ENCODE results near the gene PDCL2.
"Not testable (repeated sequence)": the region's sequence is repeated elsewhere in the genome, so short reads cannot be mapped to it uniquely, and the experiment has no call there.

Gene PDCL2

DNA sequence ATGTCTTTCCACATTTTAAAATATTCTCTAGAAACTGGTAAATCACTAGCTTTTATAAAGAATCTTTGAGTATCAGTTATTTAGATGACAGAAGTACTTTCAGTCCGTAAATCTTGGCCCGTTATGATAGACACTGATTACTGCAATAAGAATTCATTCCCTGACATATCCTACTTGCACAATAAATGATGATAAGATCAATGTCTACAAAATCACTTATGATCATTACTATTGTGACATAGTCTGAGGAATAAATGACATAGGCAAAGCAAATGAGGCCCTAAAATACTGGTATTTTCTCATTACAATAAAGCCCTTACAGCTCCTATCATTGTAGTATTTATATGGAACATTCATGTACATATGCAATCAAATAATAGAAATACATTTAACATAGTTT lies 6.6 kb upstream of the PDCL2 start:
- DNase-seq (ENCODE audit: low read depth in 1 of 2, low spot score in 1 of 2): no peak

GRCh38 chr4:55588160-55588559 lies 3.9 kb downstream of the PDCL2 start:
- DNase-seq (ENCODE audit: low read depth in 1 of 2, low spot score in 1 of 2): no peak

DNA sequence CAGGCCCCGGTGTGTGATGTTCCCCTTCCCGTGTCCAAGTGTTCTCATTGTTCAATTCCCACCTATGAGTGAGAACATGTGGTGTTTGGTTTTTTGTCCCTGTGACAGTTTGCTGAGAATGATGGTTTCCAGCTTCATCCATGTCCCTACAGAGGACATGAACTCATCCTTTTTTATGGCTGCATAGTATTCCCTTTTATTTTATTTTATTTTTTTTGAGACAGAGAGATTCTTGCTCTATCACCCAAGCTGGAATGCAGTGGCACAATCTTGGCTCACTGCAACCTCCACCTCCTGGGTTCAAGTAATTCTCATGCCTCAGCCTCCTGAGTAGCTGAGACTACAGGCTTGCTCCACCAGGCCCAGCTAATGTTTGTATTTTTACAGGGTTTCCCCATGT lies 9.3 kb downstream of the PDCL2 start:
- DNase-seq (ENCODE audit: low read depth in 1 of 2, low spot score in 1 of 2): not testable (repeated sequence)

GRCh38 chr4:55578341-55579010 lies 13.6 kb downstream of the PDCL2 start:
- DNase-seq (ENCODE audit: low read depth in 1 of 2, low spot score in 1 of 2): no peak

- DNase-seq (ENCODE audit: low read depth in 1 of 2, low spot score in 1 of 2): no peak
These were observed 16.5 kb downstream of the PDCL2 start for GRCh38 chr4:55575513-55575912.

- no peak for DNase-seq (ENCODE audit: low read depth in 1 of 2, low spot score in 1 of 2)
These were observed 17.8 kb downstream of the PDCL2 start for GRCh38 chr4:55574252-55574651.

DNA sequence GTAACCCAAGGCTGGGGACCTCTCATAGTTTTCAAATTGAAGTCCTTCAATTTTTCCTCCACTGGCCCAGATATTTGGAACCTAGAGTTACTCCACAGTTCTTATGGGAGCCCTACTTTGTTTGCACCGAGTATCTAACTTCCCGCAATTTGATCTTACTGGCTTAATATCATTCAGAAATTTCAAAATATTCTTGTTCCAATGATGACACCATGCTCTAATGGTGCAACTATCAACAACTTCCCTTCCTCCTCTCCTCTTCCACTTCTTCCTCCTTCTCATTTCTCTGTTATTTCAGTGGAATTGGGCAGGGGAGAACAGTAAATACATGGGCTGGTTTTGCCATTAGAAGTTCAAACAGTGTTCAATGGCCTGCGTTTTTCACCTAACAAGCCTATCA lies 20.2 kb downstream of the PDCL2 start:
- no peak for DNase-seq (ENCODE audit: low read depth in 1 of 2, low spot score in 1 of 2)

- no peak for DNase-seq (ENCODE audit: low read depth in 1 of 2, low spot score in 1 of 2)
These were observed 23.0 kb downstream of the PDCL2 start for GRCh38 chr4:55568905-55569504.

GRCh38 chr4:55561889-55562288 lies 30.2 kb downstream of the PDCL2 start:
- no peak for DNase-seq (ENCODE audit: low read depth in 1 of 2, low spot score in 1 of 2)

DNA sequence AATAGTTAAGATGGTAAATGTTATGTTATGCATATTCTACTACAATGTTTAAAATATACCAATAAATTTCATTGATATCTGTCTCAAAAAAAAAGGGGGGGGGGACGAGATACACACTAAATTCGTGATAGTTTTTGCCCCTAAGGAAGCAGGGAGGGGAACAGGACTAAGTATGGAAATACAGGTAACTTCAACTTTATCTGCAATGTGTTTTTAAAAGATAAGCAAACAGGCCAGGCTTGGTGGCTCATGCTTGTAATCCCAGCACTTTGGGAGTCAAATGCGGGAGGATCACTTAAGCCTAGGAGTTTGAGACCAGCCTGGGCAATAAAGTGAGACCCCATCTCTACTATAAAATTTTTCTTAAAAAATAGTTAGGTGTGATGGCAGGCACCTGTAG lies 31.9 kb downstream of the PDCL2 start:
- DNase-seq (ENCODE audit: low read depth in 1 of 2, low spot score in 1 of 2): no peak

GRCh38 chr4:55554453-55555030 lies 37.5 kb downstream of the PDCL2 start:
- DNase-seq (ENCODE audit: low read depth in 1 of 2, low spot score in 1 of 2): no peak

GRCh38 chr4:55553441-55554201 lies 38.4 kb downstream of the PDCL2 start:
- DNase-seq (ENCODE audit: low read depth in 1 of 2, low spot score in 1 of 2): no peak

DNA sequence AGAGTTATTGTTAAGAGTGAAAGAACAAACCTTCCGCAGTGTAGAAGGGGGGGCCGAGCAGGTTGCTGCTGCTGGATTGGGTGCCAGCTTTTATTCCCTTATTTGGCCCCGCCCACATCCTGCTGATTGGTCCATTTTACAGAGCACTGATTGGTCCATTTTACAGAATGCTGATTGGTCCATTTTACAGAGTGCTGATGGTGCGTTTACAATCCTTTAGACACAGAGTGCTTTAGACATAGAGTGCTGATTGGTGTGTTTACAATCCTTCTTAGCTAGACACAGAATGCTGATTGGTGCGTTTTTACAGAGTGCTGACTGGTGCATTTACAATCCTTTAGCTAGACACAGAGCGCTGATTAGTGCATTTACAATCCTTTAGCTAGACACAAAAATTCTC lies 40.1 kb downstream of the PDCL2 start:
- not testable (repeated sequence) for DNase-seq (ENCODE audit: low read depth in 1 of 2, low spot score in 1 of 2)

GRCh38 chr4:55549888-55550287 lies 42.2 kb downstream of the PDCL2 start:
- DNase-seq (ENCODE audit: low read depth in 1 of 2, low spot score in 1 of 2): no peak

DNA sequence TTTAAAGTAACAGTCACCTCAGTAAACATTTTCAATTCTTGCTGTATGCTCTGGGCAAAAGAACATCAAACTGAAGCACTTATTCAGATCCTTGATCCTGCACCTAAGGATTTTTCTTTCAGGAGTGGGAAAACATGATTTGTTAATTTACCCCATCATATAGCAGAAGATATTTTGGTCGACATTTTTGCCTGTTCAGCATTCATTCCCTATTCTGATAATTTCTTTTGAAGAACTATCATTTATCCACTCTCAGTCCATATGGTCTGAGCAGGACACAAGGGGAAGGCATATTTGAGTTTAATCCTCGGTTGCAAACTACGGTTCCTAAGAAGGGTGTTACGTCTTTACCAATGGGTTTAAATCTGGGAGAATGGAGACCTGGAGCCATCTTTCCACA lies 44.1 kb downstream of the PDCL2 start:
- no peak for DNase-seq (ENCODE audit: low read depth in 1 of 2, low spot score in 1 of 2)

GRCh38 chr4:55547466-55547770 lies 44.6 kb downstream of the PDCL2 start:
- no peak for DNase-seq (ENCODE audit: low read depth in 1 of 2, low spot score in 1 of 2)

GRCh38 chr4:55546756-55547465 lies 45.1 kb downstream of the PDCL2 start, which contains the start of gene CLOCK:
CLOCK (minus strand) TSS chr4:55546909; CDS start chr4:55482785, 64,124 bp downstream.
- DNase-seq (ENCODE audit: low read depth in 1 of 2, low spot score in 1 of 2): peak; percentile 64 to 76

DNA sequence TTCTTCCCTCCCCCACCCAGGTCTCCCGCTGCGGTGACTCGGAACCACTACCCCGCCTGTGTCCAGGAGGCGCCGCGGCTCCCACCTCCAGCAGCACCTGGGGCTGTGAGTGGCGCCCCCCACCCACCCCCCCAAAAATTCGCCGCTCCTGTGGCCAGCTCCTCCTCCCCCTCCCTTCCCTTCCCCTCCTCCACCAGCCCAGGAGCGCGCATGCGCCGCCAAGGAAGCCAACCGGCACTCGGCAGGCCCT lies 45.6 kb downstream of the PDCL2 start:
- no peak for DNase-seq (ENCODE audit: low read depth in 1 of 2, low spot score in 1 of 2)

DNA sequence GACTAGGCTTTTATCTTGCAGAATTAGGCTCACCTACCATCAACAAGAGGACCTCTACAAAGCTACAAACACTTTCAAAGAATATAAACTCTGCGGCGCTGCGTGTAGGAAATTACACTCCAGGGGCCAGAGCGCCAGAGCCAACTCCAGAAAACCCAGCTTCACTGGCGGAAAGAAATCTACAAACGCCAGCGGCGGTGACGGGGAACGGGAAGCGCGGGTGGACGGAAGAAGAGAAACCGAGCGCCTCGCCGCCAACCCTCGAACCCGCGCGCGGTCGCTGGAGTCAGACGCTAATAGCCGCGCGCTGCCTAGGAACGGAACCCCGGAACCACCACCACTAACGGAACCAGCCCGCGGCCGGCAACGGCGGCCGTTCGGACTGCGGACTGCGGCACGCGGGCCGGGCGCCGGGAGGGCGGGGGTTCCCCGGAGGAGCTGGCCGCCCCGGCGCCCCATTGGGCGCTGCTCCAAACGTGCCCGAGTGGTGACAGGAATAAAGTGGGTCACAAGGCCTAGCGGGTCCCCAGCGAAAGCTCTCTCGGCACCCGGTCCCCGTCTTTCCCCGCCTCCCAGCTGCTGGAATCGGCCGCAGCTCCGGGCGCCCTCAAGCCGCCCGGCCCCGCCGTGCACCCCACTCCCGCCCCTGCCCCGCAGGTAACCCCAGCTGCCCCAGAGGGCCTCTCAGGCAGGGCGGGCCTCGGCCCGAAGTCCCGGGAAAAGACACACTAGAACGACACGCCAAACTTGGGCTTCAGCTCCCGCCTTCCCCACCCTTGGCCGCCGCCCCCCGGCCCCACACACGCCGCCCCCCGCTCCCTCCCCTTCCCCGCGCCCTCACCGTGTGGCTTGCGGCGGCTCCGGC lies 46.2 kb downstream of the PDCL2 start:
- DNase-seq (ENCODE audit: low read depth in 1 of 2, low spot score in 1 of 2): peak; percentile 16 to 48

- no peak for DNase-seq (ENCODE audit: low read depth in 1 of 2, low spot score in 1 of 2)
These were observed 46.9 kb downstream of the PDCL2 start for GRCh38 chr4:55545151-55545550.

- DNase-seq (ENCODE audit: low read depth in 1 of 2, low spot score in 1 of 2): no peak
These were observed 48.2 kb downstream of the PDCL2 start for GRCh38 chr4:55543858-55544257.
